Measurements from ENCODE around the gene MLIP.

The MLIP gene

DNA sequence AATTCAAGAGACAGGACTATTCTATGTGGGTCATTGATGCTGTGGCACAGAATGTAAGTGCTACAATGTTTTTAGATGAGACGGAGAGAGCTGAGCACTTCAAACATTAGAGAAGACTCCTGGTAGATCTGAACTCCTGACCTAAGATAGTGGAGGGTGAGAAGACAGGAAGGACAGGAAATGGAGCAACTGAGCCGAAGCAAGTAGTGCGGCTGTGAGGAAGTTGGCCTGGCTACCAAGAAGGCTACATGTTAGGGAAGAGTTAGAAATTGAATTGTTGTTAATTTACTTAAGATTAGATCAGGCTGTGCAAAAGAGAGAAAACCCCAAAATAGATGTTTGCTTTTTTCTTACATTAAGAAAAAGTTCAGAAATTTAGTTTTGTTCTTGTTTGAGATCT lies 14.4 kb upstream of the MLIP start:
- no peak for DNase-seq (ENCODE audit: low read depth in 1 of 2, low spot score in 1 of 2)

DNA sequence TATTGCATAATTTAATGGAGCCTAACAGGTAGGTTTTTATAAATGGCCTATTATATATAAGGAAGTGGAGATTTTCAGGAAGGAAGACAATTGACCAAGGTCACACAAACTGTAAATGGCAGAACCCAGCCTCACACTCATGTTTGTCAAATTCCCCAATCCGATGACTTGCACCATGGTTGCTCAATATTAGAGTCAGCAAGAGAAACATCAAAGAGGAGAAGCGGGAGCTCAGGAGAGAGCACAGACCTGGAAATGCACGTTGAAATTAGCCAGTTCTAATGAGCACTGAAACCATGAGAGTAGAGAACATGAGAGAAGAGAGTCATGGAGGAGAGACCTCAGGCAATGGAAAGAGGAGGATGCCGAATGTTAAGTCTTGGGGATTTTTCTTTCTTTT lies 13.5 kb upstream of the MLIP start:
- DNase-seq (ENCODE audit: low read depth in 1 of 2, low spot score in 1 of 2): no peak

DNA sequence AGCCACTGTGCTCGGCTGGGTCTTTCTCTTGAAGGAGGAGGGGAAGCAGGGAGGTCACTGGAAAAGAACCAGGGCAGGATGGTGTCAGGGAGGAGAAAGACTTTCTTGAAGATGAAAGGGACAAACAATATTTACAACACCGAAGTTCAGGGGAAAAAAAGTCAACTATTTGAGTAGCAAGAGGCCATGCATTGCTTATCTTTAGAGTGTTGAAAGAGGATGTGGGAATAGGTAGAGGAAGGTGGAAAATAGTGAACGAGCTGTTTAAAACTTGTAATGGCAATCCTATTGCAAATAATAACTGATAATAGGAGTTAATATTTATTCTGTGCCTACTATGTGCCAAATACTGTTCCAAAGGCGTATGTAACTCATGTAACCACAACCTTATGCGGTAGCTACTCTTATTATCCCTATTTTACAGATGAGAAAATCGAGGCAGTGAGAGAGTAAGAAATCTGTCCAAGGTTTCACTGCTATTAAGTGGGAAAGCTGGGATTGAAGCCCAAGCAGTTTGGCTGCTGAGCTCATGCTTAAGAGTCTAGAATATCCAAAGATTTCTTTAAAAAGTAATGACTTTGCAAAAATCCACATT lies 12.7 kb upstream of the MLIP start:
- DNase-seq (ENCODE audit: low read depth in 1 of 2, low spot score in 1 of 2): no peak

DNA sequence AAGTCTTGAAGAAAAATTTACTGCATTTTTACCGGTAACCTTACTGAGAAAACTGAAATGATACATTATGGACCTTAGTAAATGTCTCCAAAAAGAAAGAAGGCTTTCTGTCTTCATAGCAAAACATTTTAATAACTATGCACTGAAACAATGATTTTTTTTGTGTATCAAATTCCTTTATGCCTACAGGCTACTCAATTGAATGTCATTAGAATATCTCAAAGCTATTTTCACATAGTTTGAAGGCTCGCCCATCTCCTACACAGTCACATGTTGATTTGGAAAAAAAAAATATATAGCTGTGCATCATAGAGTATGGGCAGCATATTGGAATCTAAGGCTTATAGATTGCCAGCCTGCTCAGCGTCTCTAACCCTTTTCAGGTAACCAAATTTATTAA lies 12.0 kb upstream of the MLIP start:
- DNase-seq (ENCODE audit: low read depth in 1 of 2, low spot score in 1 of 2): no peak

DNA sequence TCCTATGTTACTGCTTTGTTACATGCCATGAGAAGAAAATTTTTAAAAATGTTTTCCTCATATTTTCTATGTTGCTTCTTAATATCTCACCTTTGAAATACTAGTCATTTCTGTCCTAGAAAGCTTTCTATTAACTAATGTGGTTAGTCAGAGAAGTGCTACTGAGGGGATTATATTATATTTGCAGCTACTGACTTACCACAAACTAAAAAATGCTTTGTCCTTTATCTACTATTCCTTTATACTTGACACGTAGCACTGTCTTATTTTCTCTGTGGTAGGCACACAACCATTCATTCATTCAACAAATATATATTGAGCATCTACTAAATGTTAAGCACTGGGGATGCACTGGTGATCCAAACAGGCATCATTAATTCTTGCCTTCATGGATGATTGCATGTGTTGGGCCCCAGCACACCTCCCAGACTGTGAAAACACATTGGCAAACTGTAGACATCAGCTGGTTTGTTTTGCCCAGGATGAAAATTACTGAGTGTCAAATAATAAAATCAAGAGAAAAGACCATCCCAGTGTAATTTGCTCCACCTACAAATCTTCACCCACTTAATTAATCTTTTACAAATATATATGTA lies 10.7 kb upstream of the MLIP start:
- DNase-seq (ENCODE audit: low read depth in 1 of 2, low spot score in 1 of 2): no peak

DNA sequence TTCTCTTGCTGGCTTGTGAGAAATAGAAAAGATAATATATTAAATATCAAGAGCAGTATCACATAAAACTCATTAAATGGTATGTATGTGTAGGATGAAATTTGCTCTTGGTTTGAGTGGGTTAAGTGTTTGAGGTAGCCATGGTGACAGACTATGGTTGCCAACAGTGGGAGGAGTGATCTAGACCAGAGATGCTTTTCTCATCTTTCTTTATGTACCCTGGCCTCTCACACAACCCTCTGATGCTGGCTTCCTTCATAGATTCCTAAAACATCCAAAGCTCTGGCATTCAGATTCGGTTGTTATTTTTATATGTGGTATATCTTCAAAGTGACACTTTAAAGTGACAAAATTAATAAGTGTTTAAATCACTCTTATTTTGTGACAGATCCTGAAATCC lies 9.0 kb upstream of the MLIP start:
- DNase-seq (ENCODE audit: low read depth in 1 of 2, low spot score in 1 of 2): no peak

DNA sequence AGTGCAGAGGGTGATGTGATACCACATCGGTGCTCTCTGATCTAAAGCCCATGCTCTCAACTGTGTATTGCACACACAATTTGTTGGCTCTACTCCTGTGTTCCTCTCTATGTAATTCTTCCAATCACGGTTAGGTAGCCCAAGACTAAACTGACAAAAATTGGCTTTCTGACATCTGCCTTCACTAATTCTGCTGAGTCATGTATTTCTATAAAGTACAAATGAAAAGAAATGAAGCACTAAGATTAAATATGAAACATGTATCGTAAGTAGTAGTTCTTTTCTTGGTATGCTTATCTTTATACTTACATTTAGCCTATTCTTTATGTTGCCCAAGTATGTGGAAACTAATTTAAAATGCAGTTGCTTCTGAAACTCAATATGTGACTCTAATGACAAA lies 7.7 kb upstream of the MLIP start:
- no peak for DNase-seq (ENCODE audit: low read depth in 1 of 2, low spot score in 1 of 2)

DNA sequence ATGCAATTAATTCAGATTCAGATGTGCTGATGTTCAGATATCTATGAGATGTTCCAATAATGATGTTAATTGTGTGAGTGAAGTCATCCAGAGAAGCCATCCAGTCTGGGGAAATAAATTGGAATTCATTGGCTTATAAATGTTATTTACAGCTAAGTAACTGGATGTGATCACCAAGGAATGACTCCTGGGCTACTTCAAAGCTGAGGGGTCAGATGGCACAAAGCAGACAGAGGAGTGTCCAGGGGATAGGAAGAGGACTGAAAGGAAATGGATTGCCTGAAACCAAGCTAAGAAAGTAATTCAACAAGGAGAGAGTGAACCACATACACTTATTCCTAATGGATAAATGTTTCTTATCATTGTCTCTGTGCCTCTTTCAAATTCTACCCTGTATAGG lies 4.5 kb upstream of the MLIP start:
- DNase-seq (ENCODE audit: low read depth in 1 of 2, low spot score in 1 of 2): no peak

DNA sequence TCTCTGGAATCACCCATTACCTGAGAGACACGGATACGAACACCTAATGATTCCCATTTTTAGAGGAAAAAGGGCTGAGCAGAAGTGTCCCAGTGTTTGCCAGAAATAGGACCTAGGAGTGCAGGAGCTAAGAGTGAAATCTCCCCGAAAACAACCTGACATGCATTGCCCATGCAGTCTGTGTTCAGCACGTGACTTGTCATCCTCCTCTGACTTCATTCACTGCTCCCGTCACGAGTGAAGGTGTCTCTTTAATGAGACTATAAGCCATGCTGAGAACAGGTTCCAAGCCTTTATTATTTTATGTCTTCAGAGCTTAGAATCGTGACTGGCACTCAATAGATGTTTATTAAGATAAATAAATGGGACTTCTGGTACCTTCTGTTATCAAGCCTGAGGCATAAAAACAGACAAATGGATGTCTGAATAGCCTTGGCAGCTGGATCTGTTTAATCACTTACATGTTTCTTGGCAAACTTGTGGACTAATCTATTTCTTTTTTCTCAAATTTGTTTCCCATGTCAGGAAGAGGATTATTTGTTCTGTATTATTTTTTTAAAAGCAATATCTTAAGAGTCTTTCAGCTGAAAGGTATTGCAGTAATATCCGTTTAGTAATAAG lies 3.7 kb upstream of the MLIP start:
- no peak for DNase-seq (ENCODE audit: low read depth in 1 of 2, low spot score in 1 of 2)

DNA sequence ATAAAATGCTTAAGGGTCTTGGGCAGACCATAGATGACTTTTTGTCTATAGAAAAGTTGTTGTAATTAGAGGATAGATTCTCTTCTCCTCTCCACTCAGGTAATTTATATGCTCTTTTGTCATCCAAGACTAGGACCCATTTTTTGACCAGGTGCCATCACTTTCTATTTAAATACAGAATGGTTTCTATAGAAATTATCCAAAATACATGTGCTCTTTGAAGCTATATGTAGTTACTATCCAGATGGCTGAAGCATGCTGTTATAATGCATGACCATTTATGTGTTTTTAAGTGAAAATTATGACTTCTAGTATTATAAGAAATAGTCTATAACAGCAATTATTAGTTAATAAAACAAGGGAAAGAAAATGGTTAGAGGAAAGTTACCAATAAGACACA lies 3.0 kb upstream of the MLIP start:
- DNase-seq (ENCODE audit: low read depth in 1 of 2, low spot score in 1 of 2): no peak

DNA sequence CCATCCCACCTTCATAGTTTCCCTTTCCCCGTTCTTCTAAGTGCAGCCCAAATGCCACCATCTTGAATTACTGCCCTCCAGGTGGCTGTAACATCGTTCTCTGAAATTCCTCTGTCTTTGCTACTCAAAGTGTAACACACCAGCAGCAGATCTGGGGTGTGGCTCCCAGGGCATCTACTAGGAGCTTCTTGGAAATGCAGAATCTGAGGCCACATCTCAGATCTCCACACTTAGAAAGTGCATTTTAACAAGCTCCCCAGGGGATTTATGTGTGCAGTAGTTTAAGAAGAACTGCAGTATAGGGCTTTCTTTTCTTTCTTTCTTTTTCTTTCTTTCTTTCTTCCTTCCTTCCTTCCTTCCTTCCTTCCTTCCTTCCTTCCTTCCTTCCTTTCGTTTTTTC lies 1.7 kb upstream of the MLIP start:
- DNase-seq (ENCODE audit: low read depth in 1 of 2, low spot score in 1 of 2): no peak

DNA sequence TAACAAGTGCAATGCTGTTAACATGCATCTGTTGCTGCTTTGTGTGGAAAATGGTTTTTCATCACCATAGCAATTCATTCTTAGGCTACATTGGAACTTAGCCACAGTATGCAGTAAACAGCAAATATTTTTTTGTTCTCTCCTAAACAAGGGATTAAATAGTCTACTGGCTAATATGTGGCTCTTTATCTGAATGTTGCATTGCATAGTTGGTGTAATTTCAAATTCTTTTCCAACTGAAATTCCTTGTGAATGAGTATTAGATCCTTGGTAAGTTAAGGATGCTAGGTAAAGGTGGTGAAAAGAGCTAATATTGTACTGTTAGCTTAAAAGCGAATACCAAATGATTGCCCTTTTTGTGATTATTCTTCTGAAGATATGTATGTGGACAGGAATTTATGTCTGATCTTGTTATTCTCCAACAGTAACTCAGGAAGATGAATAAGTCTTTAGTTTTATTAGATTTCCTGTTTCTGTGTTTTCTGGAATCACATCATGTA lies 958 bp downstream of the MLIP start:
- DNase-seq (ENCODE audit: low read depth in 1 of 2, low spot score in 1 of 2): no peak

DNA sequence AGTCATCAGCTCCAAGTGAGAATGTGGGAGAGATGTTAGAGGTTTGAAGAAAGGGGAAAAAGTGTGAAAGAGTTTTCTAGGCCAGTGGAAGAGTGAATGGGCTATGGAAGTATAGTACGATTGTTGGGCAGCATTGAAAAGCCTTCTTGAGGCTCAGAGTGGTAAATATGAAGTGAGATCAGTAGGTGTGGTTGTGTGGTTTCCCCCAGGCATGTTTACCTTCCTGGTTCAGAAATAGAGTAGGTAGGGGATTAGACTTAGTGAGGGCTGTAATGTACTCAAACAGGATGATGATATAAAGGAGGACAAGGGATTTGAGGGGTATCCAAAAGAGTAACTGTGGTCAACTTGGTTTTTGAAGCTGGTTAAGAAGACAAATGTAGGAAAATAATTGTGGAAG lies 3.7 kb downstream of the MLIP start:
- no peak for DNase-seq (ENCODE audit: low read depth in 1 of 2, low spot score in 1 of 2)

DNA sequence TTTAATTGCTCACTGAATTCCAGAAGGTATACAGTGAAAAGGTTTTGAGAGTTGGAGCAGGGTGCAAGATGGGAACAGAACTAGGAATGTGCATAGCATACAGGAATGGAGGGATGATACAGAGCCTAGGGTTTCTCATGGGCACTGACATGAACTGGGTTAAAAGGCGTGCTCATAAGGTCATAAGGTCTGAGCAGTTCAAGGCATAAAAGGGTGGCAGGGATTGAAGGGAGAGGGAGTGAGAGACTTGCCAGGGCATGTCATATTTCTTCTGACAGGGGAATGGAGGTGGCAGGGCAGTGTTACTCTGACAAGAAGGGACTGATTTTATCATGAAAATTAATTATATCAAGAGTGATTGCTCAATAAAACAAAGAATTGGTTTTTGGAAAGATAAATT lies 4.7 kb downstream of the MLIP start:
- DNase-seq (ENCODE audit: low read depth in 1 of 2, low spot score in 1 of 2): no peak

DNA sequence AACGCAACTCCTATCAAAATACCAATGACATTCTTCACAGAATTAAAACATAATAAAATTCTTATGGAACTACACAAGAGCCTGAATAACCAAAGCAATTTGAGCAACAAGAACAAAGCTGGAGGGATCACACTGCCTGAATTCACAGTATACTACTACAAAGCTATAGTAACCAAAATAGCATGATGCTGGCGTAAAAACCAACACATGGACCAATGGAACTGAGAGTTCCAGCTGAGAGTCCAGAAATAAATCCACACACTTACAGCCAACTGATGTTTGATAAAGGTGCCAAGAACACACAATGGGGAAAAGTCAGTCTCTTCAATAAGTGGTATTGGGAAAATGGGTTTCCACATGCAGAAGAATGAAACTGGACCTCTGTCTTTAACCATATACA lies 6.9 kb downstream of the MLIP start:
- no peak for DNase-seq (ENCODE audit: low read depth in 1 of 2, low spot score in 1 of 2)

DNA sequence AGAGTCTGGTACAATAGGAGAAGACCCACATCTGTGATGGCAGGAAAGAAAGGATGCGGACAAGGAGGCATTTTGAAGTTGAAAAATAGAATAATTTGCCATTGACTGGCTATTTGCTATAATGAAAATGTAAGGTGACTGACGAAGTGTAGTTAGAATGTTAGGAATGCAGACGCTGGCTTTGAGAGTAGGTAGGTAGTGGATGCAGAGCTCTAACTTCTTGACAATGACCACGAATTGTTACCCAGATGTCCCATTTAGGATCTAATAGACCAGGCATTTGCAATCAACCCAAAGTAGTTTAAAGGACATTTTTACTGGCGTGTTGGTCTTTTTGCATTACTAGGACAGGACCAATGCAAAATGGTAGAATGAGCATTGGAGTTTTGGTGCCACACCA lies 14.2 kb downstream of the MLIP start:
- no peak for DNase-seq (ENCODE audit: low read depth in 1 of 2, low spot score in 1 of 2)

DNA sequence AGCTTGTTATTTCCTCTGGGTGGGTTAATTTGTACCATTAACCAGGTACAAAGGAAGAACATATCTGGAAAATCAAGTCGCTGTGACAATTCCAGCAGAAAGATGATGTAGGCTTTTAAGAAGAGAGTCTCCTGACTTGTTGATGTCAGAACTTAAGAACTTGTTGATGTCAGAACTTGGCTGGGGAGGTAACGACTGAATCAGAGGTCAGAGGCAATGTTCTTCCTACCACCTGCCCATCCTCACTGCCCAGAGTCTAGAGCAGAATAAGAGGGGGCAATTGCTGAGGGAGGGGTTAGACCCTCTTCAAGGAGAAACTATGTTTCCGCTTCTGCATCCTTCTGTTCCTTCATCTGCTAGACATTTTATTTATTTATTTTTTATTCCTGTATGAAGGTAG lies 18.9 kb downstream of the MLIP start:
- DNase-seq (ENCODE audit: low read depth in 1 of 2, low spot score in 1 of 2): no peak

DNA sequence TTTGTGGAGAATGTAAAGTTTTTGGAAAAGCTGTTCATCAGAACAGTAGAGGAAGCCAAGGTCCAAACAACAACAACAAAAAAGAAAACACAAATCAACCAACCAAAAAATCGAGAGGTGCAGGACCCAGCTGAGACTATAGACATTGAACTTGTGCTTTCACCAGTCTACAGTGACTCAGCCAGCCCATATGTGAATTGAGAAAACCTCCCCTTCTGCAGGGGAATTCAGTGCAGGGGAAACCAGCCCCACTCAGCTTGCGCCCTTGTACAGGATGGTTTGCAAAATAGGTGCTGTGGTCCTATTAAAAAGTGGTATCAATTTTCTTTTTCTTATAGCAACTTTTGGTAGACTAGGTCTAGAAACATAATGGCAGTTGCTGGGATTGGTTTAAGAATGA lies 21.3 kb downstream of the MLIP start:
- DNase-seq (ENCODE audit: low read depth in 1 of 2, low spot score in 1 of 2): no peak

DNA sequence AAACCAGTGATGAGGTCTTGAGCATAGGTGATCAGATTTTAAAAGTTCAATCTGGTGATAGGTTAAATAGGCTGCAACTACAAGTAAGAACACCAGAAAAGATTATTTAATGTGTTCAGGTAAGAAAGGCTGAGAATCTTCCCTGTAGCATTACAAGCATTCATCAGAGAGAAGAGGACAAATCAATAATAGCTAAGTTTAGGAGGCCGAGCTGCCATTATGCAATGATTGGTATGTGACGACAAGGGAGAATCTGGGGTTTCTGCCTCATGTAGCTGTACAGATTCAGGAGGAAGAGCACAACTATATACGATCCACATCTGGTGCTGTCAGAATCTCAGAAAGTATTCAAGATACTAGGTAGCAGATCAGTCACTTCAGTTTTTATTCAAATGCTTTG lies 21.9 kb downstream of the MLIP start:
- DNase-seq (ENCODE audit: low read depth in 1 of 2, low spot score in 1 of 2): no peak

DNA sequence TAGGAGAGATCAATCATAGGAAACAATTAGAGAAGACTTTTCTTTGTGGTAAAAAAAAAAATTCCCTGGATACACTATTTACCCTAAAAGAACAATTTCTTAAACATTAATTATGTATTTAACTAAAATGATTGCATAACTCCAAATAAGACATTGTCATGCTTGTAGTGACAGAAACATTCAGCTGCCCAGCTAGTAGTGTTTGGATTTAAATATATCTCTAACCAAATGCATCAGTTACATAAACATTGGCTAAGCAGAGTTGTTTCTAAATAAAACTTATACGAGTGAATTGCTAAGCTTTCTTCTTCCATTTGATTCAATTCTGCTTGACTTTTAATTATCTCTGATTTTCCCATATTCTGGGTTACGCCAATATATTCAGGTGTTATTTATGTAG lies 23.7 kb downstream of the MLIP start:
- DNase-seq (ENCODE audit: low read depth in 1 of 2, low spot score in 1 of 2): no peak

DNA sequence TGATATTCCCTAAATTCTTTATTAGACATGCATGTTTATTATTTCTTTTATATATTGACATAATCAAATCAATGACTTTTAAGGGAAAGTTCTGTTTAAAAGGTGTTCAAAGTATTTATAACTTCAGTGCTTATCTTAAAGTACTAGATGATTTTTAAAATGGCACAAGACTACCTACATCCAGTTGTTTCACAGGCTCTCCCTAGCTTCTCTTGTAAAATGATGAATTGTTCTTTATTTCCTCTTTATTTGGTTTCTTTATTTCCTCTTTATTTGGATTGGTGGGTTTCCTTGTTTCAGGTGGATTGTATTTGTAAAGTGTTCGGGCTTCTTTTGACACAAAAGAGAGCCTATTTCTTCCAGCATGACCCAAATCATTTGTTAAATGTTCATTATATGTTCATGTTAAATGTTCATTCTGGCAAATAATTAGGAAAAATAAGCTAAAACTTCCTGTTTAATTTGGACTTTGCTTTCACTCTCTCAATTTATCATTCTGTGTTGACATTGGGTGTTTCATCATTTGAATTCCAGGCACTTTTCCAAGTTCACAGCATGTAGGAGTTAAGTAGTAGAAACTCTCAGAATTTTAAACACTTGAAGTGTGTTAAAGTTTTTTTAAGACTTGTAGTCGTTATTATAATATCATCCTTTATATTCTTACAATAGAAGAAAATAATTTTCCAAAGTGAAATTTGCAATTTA lies 24.6 kb downstream of the MLIP start:
- no peak for DNase-seq (ENCODE audit: low read depth in 1 of 2, low spot score in 1 of 2)

DNA sequence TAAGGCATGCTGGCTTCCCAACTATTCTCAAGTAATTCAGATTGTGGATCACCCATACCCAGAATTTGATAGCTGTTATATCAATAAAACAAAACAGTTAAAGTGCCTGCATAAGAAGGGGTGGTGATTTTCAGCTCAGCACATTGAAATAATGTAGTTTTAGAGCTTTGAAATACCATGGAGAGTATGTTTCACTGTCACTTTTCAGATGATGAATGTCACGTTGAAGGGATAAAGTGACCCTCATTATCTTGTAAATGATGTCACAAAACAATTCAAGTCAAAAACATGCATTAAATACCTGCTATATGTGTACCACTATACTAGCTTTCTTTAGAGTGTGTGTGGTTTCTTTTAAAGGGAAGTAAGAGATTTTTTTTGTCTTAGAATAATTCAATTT lies 27.6 kb downstream of the MLIP start:
- no peak for DNase-seq (ENCODE audit: low read depth in 1 of 2, low spot score in 1 of 2)

All from stimulated activated CD4-positive, alpha-beta T cell treated with anti-CD3 and anti-CD28 coated beads, Interleukin-15, amount 100 ng/mL, for 1 hour (primary cell).